HCT116 (cell line): Measurements from ENCODE around the gene LASP1NB.

ENCODE experiments used
- ATAC-seq: fragments of 200-7000 bp; cut with Tn5 transposase; 2 replicates; pipeline ENCODE4 v1.9.1; 2020; ENCODE audit warnings: mild to moderate bottlenecking, moderate library complexity
- BruUV-seq: library from RNA; stranded (reverse); fragments of 400-500 nt; replicated peaks from 2 replicates; lab custom pipeline; 2021; lab: Mats Ljungman, UMichigan
- CTCF ChIA-PET: fragments of 300-600 bp; sonication (Branson Sonifier 250); formaldehyde crosslinking; loops from one replicate; lab custom pipeline; 2021; ENCODE audit warnings: antibody characterized with exemption; lab: Charles Lee
- POLR2A ChIA-PET: fragments of 300-600, 350-600 bp; sonication (Branson Sonifier 250); formaldehyde crosslinking; loops from one replicate; lab custom pipeline; 2021; ENCODE audit warnings: antibody characterized with exemption; lab: Charles Lee
- RAD21 ChIA-PET, 2 experiments: fragments of 300-600 bp; sonication (Branson Sonifier 250); formaldehyde crosslinking; loops; one replicate each; lab custom pipeline; 2023; ENCODE audit warnings: low total read pairs in 2 of 2; ENCODE audit not compliant: uncharacterized antibody in 2 of 2, unreplicated experiment in 2 of 2, low non-redundant PET in 1 of 2; lab: Charles Lee
- DNase-seq: peaks from one replicate; pipeline ENCODE4 v3.0.0-alpha.2; 2010; ENCODE audit warnings: low read depth, low spot score
- H2AFZ ChIP-seq: fragments of 200-600 bp; shearing (Covaris generic), sonication (generic); 2 replicates; pipeline ENCODE4 v1.6.1; 2017; ENCODE audit warnings: low read depth, mixed run types, mixed read lengths, antibody characterized with exemption, low read length; ENCODE audit not compliant: poor library complexity, severe bottlenecking
- H3K27ac ChIP-seq: 2 replicates; pipeline ENCODE4 v1.5.1; 2012; ENCODE audit warnings: low read depth, low read length
- H3K27me3 ChIP-seq: fragments of 200-600 bp; sonication (generic); 2 replicates; pipeline ENCODE4 v1.6.1; 2016; ENCODE audit warnings: mixed run types, low read length, mixed read lengths; ENCODE audit not compliant: insufficient read depth
- H3K36me3 ChIP-seq, 2 experiments: fragments of 200-500 bp in 1 of 2; fragments of 200-600 bp in 1 of 2; sonication (Bioruptor generic) in 1 of 2; sonication (generic) in 1 of 2; 2 replicates each; pipeline versions ENCODE4 v1.5.1 to v1.6.1; 2014 to 2016; ENCODE audit warnings: low read length in 2 of 2, inconsistent platforms in 1 of 2, mixed read lengths in 1 of 2, mixed run types in 1 of 2; ENCODE audit not compliant: insufficient read depth in 2 of 2, control insufficient read depth in 1 of 2
- H3K4me1 ChIP-seq, 2 experiments: fragments of 200-600 bp in 1 of 2; sonication (generic) in 1 of 2; 2 replicates each; pipeline versions ENCODE4 v1.5.1 to v1.6.1; 2012 to 2017; ENCODE audit warnings: low read length in 2 of 2, inconsistent platforms in 1 of 2, mild to moderate bottlenecking in 1 of 2, mixed read lengths in 1 of 2, mixed run types in 1 of 2, moderate library complexity in 1 of 2; ENCODE audit not compliant: insufficient read depth in 2 of 2, control insufficient read depth in 1 of 2
- H3K4me2 ChIP-seq: fragments of 200-600 bp; sonication (generic); 2 replicates; pipeline ENCODE4 v1.6.1; 2017; ENCODE audit warnings: mixed run types, low read length, mixed read lengths
- H3K4me3 ChIP-seq, 2 experiments: fragments of 200-600 bp in 1 of 2; sonication (generic) in 1 of 2; replicated peaks in 1 of 2; 2 replicates each; pipeline ENCODE4 v1.5.1; 2011 to 2016; ENCODE audit warnings: low read length in 2 of 2, control low read depth in 1 of 2, low read depth in 1 of 2, mild to moderate bottlenecking in 1 of 2, mixed read lengths in 1 of 2, mixed run types in 1 of 2
- H3K79me2 ChIP-seq: fragments of 200-600 bp; sonication (generic); 2 replicates; pipeline ENCODE4 v1.6.1; 2017; ENCODE audit warnings: mild to moderate bottlenecking, mixed run types, low read length, moderate library complexity, mixed read lengths; ENCODE audit not compliant: insufficient read depth
- H3K9ac ChIP-seq: fragments of 200-600 bp; sonication (generic); 2 replicates; pipeline ENCODE4 v1.6.1; 2016; ENCODE audit warnings: low read length, mixed read lengths
- H3K9me2 ChIP-seq: fragments of 200-600 bp; sonication (generic), shearing (Covaris generic); 2 replicates; pipeline ENCODE4 v1.6.1; 2017; ENCODE audit warnings: mixed run types, mild to moderate bottlenecking, moderate library complexity; ENCODE audit not compliant: insufficient read depth
- H3K9me3 ChIP-seq, 2 experiments: fragments of 200-500 bp in 1 of 2; fragments of 200-600 bp in 1 of 2; sonication (Bioruptor generic) in 1 of 2; sonication (generic) in 1 of 2; 2 replicates each; pipeline ENCODE4 v1.6.1; 2014 to 2017; ENCODE audit warnings: low read length in 2 of 2, mixed read lengths in 2 of 2, inconsistent platforms in 1 of 2, low read depth in 1 of 2, mild to moderate bottlenecking in 1 of 2, mixed run types in 1 of 2, moderate library complexity in 1 of 2; ENCODE audit not compliant: control insufficient read depth in 1 of 2, insufficient read depth in 1 of 2
- H4K20me1 ChIP-seq: fragments of 200-600 bp; sonication (generic), shearing (Covaris generic); 2 replicates; pipeline ENCODE4 v1.6.1; 2017; ENCODE audit warnings: mixed run types, mild to moderate bottlenecking, moderate library complexity; ENCODE audit not compliant: insufficient read depth
- CBX3 ChIP-seq: IDR thresholded peaks from 2 replicates; pipeline ENCODE4 v1.6.1; 2012; ENCODE audit warnings: low read depth
- CEBPB ChIP-seq: IDR thresholded peaks from 2 replicates; pipeline ENCODE4 v1.6.1; 2012; ENCODE audit warnings: low read depth
- EZH2 ChIP-seq: fragments of 200-600 bp; sonication (generic); IDR thresholded peaks from 2 replicates; pipeline ENCODE4 v1.6.1; 2017; ENCODE audit warnings: antibody characterized with exemption, mixed run types
- FOSL1 ChIP-seq: IDR thresholded peaks from 2 replicates; pipeline ENCODE4 v1.6.1; 2012; ENCODE audit warnings: low read depth
- RAD21 ChIP-seq: IDR thresholded peaks from 2 replicates; pipeline ENCODE4 v1.6.1; 2012; ENCODE audit warnings: low read depth, mild to moderate bottlenecking
- SRF ChIP-seq: IDR thresholded peaks from 2 replicates; pipeline ENCODE4 v1.6.1; 2012; ENCODE audit warnings: low read depth
- YY1 ChIP-seq: IDR thresholded peaks from 2 replicates; pipeline ENCODE4 v1.6.1; 2011; ENCODE audit warnings: low read length, low read depth, moderate library complexity, mild to moderate bottlenecking; ENCODE audit not compliant: insufficient replicate concordance; ENCODE audit errors: extremely low read depth
- ZNF274 ChIP-seq: fragments of 200-500 bp; sonication (Bioruptor generic); IDR thresholded peaks from 2 replicates; pipeline ENCODE4 v1.6.1; 2014; ENCODE audit warnings: mild to moderate bottlenecking, low read depth, low read length, inconsistent platforms
- intact Hi-C: fragments of 100-400 bp; cut with micrococcal nuclease; formaldehyde crosslinking; loops from 2 replicates; pipeline ENCODE4 v1.10.0; 2022
- TF ChIP-seq, protein P1 (sequence below): IDR thresholded peaks from 2 replicates; pipeline ENCODE4 v1.6.1; 2011; ENCODE audit warnings: mild to moderate bottlenecking, low read length, moderate library complexity; ENCODE audit not compliant: insufficient replicate concordance; ENCODE audit errors: extremely low read depth
- TF ChIP-seq, protein P2 (sequence below): IDR thresholded peaks from 2 replicates; pipeline ENCODE4 v1.6.1; 2012; ENCODE audit warnings: low read depth

Gene LASP1NB

DNA sequence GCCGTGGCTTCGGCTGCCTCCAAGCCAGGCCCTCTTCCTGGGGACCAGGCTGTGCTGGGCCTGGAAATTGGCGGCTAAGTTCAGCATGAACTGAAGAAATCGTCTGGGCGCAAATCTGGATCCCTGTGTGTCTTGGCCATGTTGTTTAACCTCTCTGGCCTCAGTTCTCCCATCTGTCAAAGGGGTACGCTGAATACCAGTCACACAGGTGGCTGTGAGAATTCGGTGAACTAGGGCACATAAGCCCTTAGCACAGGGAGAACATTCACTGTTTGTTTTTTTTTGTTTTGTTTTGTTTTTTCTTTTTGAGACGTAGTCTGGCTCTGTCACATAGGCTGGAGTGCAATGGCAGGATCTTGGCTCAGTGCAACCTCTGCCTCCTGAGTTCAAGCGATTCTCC lies 36.6 kb upstream of the LASP1NB start:
- H3K36me3 ChIP-seq, result peaks cover 12 to 34% of the 10 kb centered on the region in 2 experiments; a peak in 3 of 4 replicates
- H3K27me3 ChIP-seq, result no peaks in the 10 kb centered on the region
- intact Hi-C loops, result no loop called here
- H3K79me2 ChIP-seq, result peaks cover 63% of the 10 kb centered on the region
- RAD21 ChIA-PET, result no interaction called here
- DNase-seq, result no peak
- H3K4me3 ChIP-seq, result no peak overlapping the region
- no peaks in the 10 kb centered on the region for H4K20me1 ChIP-seq
- H3K4me2 ChIP-seq, result no peak overlapping the region
- TF ChIP-seq ZNF274 (no peak), EZH2 (no peak), SRF (no peak)
- H3K4me1 ChIP-seq, result peaks cover 0 to 3% of the 10 kb centered on the region in 2 experiments; a peak in 2 of 4 replicates
- no peak for ATAC-seq
- no TSS peak for BruUV-seq
- no peak overlapping the region for H3K9ac ChIP-seq
- CTCF ChIA-PET, result no interaction called here
- no peak overlapping the region for H3K27ac ChIP-seq
- H2AFZ ChIP-seq, result no peak overlapping the region
- POLR2A ChIA-PET, result no interaction called here
- no peaks in the 10 kb centered on the region for H3K9me2 ChIP-seq
- no peaks in the 10 kb centered on the region for H3K9me3 ChIP-seq

DNA sequence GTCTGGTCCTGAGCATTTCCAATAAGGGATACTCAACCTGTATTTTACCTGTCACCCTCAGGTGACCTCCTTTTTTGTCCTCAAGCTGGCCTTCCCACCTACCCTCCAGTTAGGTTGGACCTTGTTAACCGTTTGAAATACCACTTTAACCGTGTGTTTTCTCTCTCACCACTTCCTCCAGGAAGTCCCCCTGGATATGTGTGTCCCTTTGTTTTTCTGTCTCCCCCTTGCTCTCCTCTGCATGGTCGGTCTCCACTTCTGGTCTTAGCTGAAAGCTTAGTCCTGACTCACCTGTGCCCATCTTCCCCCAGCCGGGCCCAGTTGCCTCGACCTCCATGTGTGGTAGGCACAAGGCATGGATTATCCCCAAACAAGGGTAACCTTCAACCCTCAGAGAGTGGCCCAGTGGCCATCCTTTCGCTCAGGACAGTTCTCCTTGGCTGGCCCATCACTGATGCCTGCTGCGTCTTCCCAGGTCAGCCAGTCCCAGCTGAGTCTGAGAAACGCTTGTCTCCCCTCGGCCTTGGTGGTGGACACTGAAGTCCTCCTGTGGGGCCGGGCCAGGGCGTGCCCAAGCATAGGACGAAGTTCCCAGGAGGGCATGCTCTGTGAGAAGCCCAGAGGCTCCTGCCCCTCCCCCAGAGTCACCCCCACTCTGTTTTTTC lies 35.5 kb upstream of the LASP1NB start:
- BruUV-seq, result no TSS peak
- POLR2A ChIA-PET, result no interaction called here
- Histone ChIP-seq H3K4me3 (no peak overlapping the region), H3K36me3 (peaks cover 12 to 32% of the 10 kb centered on the region in 2 experiments; a peak in 3 of 4 replicates), H4K20me1 (no peaks in the 10 kb centered on the region), H3K4me1 (no peaks in the 10 kb centered on the region), H3K9me3 (no peaks in the 10 kb centered on the region), H3K9me2 (no peaks in the 10 kb centered on the region), H3K27me3 (no peaks in the 10 kb centered on the region), H2AFZ (no peak overlapping the region), H3K9ac (no peak overlapping the region), H3K4me2 (no peak overlapping the region), H3K27ac (no peak overlapping the region), H3K79me2 (peaks cover 53% of the 10 kb centered on the region)
- DNase-seq, result no peak
- RAD21 ChIA-PET, result no interaction called here
- TF ChIP-seq CEBPB (no peak), CBX3 (no peak), FOSL1 (no peak), YY1 (no peak), RAD21 (no peak)
- TF ChIP-seq, protein P1, sequence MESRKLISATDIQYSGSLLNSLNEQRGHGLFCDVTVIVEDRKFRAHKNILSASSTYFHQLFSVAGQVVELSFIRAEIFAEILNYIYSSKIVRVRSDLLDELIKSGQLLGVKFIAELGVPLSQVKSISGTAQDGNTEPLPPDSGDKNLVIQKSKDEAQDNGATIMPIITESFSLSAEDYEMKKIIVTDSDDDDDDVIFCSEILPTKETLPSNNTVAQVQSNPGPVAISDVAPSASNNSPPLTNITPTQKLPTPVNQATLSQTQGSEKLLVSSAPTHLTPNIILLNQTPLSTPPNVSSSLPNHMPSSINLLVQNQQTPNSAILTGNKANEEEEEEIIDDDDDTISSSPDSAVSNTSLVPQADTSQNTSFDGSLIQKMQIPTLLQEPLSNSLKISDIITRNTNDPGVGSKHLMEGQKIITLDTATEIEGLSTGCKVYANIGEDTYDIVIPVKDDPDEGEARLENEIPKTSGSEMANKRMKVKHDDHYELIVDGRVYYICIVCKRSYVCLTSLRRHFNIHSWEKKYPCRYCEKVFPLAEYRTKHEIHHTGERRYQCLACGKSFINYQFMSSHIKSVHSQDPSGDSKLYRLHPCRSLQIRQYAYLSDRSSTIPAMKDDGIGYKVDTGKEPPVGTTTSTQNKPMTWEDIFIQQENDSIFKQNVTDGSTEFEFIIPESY, result no peak
- TF ChIP-seq, protein P2, sequence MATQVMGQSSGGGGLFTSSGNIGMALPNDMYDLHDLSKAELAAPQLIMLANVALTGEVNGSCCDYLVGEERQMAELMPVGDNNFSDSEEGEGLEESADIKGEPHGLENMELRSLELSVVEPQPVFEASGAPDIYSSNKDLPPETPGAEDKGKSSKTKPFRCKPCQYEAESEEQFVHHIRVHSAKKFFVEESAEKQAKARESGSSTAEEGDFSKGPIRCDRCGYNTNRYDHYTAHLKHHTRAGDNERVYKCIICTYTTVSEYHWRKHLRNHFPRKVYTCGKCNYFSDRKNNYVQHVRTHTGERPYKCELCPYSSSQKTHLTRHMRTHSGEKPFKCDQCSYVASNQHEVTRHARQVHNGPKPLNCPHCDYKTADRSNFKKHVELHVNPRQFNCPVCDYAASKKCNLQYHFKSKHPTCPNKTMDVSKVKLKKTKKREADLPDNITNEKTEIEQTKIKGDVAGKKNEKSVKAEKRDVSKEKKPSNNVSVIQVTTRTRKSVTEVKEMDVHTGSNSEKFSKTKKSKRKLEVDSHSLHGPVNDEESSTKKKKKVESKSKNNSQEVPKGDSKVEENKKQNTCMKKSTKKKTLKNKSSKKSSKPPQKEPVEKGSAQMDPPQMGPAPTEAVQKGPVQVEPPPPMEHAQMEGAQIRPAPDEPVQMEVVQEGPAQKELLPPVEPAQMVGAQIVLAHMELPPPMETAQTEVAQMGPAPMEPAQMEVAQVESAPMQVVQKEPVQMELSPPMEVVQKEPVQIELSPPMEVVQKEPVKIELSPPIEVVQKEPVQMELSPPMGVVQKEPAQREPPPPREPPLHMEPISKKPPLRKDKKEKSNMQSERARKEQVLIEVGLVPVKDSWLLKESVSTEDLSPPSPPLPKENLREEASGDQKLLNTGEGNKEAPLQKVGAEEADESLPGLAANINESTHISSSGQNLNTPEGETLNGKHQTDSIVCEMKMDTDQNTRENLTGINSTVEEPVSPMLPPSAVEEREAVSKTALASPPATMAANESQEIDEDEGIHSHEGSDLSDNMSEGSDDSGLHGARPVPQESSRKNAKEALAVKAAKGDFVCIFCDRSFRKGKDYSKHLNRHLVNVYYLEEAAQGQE, result no peak
- no peak for ATAC-seq
- CTCF ChIA-PET, result no interaction called here
- intact Hi-C loops, result no loop called here
